ENCODE measurements around the gene DGKD.

Gene DGKD

DNA sequence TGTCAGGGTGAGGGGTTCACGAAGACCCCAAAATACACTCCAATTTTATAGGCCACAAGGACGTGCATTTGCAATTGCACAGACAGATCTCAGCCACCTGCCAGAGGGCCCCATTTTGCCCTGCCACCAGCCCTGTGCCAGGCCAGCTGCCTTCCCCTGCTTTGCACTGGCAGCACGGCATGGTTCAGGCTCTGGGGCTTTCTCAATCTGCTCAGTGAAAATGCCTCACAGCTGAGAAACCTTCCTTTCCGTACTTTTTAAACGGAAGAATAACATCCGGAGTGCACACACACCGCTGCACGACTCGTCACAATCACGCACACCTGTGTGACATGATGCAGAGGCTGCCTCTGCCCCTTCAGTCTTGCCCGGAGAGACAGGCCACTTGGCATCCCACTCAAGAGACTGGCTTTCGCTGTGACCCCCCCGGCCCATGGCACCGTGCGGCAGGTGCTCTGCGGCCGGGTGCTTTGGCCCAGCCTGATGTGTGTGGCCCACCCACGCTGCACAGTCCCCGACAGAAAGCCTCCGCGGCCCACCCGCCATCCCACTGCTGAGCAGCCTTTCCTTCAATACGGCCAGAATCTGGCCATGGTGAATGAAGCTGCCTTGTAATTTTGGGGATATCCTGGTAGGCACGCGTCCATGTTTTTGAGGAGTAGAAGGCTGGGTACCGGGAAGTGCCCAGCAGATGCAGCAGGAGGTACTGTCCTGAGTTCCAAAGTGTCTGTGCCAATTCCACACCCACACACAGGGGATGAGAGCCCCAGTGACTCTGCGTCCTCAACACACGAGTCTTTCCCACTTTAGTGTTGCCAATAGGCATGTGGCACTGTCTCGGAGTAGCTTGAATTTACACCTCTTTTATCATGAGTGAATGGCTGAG lies 123.5 kb downstream of the DGKD start:
- peak; percentile 9 for DNase-seq (ENCODE audit: low spot score)

DNA sequence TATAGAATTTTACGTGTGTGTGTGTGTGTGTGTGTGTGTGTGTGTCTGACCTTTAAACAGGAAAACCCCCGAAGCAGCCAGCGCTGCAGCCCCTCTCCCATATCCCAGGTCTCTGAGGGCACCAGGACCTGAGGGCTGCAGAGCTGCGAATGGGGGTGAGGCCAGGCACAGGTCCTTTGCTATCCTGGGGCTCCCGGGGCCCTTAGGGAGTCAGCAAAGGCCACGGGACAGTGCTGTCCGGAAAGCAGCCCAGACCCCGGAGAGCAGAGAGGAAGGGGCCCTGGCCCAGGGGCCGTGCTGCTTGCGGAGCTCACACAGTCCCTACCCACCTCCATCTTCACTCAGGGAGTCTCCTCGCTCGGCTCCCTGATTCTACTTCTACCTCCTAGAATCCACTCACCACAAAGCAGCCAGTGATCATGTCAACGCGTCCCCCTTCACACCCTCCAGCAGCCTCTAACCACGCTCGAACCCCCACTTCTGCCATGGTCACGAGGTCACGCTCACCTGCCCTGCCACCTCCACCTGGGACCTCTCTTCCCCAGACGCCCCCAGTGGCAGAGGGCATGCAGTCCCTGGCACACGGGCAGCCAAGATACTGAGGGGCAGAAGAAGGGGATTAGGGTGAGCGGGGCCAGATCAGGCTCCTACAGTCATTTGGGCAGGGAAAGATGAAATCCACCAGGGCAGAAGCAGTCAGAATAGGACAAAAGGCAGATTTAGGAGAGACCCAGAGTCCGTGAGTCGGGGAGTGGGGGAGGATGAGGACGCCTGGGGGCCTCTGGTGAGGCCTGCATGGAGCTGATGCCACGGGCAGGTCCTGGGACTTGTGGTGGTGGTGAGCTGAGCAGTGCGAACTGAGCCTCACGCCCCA lies 125.6 kb downstream of the DGKD start:
- DNase-seq (ENCODE audit: low spot score), result peak; percentile 4

DNA sequence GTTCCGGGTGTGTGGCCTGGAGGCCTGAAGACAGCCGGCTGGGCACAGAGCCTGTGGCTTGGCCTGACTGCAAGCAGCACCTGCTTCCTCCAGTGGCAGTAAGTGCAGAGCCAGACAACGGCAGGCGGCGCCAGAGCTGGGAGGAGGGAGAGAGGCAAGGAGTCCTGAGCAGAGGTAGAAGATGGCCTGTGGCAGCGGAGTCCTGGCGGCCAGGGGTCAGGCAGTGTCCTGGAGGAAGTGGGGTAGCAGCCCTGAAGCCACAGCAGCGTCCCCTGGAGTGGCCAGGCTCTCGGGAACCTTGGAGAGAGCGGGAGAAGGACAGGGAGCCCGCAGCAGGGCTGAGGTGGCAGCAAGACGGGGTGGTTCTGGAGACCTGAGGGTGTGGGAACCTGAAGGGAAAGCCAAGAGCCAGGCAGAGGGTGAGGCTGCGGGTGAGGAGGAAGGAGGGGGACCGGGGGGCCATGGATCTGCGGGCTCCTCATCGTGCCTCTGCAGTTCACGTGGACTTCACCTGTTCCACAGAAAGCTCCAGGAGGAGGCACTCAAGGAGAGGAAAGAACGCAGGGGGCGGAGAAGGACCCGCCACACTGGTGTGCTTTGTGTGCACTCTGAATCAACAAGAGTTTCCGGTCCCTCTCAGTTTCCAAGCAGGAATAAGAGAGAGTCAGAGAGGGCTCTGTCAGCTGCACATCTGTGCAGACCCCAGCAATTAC lies 126.4 kb downstream of the DGKD start:
- peak; percentile 24 for DNase-seq (ENCODE audit: low spot score)

DNA sequence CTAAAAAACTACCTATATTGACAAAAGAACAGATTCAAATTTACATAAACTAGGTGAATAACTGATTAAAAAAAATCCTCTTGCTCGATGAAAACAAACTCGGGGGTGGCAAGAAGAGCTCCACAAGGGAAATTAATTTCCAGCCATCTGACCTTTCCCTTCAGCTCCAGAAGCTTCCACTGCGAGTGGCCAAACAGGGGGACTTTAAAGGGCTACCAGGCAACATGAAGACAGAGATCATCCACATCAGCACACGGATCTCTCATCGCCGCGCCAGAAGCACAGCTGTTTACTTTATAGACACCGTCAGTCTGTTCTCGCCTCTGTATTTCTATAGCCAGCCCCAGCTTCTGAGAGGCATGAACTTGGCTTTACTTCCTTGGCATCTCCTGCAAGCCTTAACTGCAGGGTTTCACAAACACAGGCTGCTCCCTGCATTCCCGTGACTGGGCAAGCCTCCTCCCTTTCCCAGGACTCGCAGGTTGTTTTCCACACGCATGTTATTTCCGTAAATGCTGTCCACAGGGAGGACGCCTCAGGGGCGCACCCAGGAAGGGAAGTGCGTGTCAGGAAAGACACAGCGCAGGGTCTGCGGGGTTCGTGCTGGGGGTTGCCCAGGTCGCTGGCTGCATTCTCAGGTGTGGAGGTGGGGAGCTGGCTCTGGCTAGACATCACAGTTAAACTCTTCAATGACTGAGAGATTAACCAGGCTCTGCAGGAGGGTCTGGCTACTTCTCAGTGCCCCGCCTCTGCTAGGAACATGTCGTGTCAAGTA lies 127.3 kb downstream of the DGKD start:
- DNase-seq (ENCODE audit: low spot score), result peak; percentile 4

DNA sequence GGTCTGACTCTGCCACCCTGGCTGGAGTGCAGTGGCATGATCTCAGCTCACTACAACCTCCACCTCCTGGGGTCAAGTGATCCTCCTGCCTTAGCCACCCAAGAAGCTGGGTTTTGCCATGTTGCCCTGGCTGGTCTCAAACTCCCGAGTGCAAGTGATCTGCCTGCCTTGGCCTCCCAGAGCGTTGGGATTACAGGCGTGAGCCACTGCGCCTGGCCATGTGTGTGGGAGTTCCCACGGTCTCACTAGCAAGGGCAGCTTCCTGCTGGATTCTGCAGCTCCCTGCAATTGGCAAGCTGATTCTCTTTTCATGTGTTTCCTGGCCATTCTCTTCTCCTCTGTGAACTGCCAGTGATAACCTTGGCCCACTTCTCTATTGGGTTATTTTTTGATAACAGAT lies 128.3 kb downstream of the DGKD start:
- no peak for DNase-seq (ENCODE audit: low spot score)

DNA sequence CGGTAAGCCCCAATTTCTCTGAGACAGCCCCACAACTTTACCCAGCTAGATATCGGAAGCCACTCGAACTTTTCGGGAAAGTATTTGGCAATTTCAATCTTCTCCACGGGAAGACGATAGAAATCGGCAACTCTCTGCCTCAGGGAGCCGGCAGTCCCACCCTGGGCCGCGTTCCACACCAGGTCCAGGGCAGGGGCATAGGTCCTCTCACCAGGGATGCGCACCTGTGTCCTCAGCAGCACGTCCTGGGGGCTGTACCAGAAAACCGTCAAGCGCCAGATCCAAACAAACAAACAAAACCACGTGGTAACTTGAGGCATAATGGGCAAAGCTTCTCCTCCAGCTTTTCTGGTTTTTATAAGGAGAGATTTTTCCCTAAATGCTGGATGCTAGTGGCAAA lies 131.4 kb downstream of the DGKD start:
- no peak for DNase-seq (ENCODE audit: low spot score)

DNA sequence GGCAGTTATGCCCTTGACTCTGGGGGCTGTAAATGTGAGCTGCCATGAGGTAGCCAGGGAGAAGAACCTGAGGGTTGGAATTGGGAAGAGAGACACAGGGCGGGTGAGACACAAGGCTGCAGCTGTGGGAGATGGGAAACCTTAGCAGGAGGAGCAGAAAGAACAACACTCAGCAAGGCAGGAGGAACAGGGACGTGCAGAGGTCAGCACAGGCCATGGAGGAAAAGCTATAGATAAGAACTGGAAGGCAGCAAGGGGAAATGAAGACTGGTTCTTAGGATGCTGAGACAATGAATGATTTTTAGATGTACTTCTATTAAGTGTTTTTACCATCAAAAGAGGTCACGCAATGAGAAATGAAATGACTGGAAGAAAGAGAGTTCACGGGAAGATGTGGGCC lies 132.1 kb downstream of the DGKD start:
- no peak for DNase-seq (ENCODE audit: low spot score)

DNA sequence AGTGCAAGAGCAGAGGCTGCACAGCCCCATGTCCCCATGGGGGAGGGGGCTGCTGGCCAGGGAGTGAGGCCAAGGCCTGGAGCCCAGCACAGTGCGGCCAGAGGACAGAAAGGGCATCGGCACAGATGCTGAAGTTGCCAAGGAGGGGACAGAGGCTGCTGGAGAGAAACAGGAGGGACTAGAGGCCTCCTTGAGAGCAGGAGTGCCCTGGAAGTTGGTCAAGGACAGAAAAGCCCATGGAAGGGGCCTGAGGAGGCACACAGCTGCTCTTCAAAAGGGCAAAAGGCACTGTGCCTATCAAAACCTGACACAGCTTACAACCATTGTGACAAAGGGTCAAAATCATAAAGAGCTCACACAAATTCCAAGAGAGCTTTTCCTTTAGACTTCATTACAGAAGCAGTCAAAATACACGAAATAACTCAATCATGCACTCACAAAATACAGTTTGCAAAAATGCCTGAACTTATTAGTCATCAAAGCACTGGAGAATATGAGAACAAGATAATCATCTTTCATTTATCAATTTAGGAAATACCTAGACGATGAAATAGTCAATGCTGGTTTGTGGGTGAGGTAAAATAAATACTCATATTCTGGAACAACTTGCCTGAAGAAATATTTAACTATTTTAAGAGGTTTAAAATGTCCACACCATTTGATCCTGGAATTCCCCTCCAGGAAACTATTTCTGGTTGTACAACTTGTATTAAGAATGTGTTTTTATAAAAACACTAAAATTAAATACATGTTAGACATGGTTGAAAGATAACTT lies 132.7 kb downstream of the DGKD start:
- DNase-seq (ENCODE audit: low spot score), result peak; percentile 73

DNA sequence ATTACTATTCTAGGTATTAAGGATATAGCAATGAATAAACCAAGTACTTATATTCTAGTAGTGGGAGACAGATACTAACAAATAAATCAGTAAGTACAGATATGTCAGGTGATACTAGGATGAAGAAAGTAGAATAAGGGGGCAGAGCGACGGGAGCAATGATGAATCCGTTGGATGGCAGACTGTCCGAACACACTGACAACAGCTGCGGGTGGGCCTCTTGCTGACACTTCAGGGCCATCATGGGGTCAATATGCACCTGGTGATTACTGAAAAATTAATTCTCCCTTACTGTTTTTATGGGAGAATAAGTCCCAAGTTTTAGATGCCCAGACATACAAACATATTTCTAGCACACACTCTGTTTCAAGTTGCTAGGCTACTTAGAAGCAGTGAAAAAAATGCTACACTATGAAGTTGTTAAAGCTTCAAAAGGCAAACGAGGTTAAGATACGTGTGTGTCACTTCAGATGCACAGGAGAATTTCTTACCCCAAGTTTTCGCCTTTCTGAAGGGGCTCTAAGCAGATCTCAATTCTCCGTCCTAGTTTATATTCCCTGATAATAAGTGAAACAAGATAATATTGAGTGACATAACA lies 133.6 kb downstream of the DGKD start:
- DNase-seq (ENCODE audit: low spot score), result peak; percentile 6

DNA sequence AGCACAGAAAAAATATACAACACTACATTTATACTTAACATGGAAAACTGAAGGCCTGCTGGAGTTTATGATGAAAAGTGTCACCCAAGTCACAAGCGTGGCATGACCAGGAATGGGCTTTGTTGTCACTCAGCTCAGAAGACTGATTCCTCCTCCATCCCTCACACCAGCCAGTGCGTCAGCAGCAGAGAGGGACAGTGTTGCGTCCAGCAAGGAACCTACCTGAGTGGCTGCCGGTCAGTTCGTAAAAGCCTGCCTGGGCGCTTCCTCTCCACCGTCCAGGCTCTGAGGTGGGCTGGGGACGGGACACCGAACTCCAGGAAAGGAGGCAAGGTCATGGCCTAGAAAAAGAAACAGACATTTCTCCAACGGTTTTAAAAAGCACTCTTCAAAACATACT lies 134.8 kb downstream of the DGKD start:
- DNase-seq (ENCODE audit: low spot score), result no peak

DNA sequence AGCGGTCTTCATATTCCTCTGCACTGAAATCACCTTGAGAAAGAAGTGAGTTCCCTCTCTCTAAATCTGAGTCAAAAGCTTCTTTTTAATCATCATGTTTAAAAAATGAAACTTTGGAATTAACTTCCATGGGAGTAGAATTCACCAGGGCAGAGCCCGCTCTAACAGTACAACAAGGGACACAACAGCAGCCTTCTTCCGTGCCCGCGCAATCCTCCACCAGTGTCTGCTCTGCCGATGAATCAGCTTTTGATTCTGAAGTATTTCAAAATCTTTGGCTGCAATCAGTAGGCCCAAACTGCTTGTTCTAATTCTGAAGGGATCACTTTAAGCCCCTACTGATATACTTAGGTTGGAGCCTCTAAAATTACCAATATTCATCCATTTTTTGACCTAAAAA lies 135.4 kb downstream of the DGKD start:
- no peak for DNase-seq (ENCODE audit: low spot score)

DNA sequence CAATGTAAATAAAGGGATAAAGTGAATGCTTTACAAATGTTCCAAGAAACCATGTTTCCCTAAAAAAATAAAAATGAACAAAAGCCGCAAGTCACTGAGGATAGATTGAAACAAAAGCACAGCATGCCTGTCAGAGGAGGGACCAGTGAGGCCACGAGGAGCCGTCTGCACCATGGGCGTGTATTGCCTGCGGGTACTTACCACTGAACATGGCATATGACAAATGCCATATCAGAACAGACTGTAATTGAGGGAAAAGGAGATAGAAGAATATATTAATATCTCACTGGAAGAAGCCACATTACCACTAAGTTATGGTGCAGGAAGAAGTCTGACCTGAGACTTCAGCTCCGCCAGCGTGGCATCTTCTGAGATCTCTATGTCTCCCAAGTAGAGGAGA lies 136.5 kb downstream of the DGKD start:
- DNase-seq (ENCODE audit: low spot score), result no peak

DNA sequence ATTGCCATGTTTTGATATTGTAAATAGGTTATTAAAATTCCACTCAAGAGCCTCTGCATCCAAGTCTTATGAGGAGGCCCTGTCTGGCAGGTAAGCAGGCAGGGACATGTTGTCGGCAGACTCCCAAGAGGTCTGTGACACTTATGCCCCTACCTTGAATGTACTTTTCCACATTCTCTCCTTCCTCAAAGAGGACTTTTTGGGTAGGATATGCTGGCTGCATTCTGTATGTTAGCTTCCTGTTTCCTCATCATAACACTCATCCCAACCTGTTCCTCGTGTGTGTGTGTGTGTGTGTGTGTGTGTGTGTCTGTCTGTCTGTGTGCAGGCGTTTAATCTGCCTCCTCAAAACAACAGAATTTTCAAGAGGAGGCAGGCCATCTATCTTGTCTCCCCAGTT lies 137.0 kb downstream of the DGKD start:
- DNase-seq (ENCODE audit: low spot score), result no peak

DNA sequence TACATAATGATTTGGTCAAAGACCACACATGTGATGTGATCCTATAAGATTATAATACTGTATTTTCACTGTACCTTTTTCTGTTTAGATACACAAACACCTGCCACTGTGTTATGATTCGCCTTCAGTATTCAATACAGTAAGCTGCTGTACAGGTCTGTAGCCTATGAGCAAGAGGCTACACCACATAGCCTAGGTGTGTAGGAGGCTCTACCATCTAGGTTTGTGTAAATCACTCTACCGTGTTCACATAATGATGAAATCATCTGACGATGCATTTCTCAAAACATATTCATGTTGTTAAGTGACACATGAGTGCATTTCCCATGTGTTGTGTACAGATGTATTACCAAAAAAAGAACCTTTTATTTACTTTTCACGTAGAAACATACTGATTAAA lies 137.8 kb downstream of the DGKD start:
- DNase-seq (ENCODE audit: low spot score), result no peak

DNA sequence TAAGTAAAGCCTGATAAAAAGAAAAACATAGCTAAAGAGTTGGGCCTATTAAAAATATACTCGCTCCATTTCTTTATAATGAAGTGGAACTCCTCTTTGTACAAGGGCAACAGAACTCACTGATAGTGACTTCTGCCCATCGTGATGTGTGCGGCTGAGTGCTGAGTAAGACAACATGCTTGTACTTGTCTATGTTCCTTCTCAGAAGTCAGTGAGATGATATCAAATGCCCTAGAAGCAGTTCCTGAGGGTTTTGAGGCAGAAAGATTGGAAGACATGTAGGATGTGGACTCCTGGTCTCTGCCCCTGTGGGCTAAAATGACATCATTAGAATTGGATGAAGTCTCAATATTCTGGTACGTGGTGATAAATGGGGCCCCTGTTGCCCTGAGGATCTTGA lies 138.5 kb downstream of the DGKD start:
- no peak for DNase-seq (ENCODE audit: low spot score)

DNA sequence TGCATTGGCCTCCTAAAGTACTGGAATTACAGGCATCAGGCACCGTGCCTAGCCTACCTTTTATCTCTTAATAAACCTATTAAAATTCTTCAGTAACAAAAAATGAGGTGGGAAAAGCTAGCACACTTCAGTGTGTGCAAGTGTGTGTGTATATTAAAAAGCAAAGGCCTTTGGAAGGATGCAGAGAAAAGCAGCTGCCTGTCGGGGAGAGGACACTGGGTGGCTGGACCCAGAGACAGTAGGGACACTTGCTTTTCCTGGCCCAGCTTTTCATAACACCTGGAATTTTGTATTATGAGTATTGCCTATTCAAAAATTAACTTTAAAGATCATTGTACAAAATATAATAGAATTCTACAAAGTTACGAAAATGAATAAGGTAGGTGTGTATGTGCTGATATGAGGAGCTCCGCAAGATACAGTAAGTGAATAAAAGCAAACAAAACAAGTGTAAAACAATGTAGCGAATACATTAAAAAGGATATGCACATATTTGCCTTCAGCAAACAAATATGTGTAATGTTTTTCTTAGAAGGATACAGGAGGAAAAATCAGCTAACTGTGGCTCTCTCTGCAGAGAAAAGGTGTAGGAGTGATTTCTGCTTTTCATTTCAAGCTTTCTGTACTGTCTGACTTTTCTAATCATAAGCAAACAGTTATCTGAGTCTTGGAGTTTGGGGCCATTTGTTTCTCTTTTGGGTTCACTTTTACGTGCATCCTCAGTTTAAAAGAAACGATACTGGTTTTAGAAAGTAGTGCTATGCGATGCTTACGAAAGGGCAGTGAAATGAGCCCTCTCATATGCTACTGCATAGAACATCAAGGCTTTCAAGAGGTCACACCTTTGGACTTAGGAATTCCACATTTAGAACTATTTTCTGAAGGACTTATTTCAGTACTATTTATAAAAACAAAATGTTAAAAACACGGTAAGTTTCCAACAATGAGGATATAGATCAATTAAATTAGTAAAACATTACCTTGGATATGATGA lies 141.5 kb downstream of the DGKD start:
- no peak for DNase-seq (ENCODE audit: low spot score)

DNA sequence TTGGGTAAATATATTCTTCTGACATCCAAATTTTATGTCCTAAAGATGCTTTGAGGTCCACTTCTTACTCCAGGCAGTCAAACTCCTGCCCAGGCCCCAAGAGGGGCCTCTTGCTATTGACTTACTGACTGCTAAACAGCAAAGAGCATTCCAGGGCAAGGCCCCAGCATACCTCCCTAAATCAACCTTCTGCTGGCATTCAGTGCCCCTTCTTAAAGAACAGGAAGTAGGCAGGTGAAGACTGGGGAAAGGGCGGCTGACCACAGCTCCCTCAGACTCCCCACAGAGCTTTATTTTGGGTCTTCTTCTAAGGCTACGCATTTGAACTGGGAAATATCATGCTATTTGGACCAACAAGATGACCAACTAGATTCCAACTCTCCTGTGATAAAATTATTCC lies 143.4 kb downstream of the DGKD start:
- DNase-seq (ENCODE audit: low spot score), result no peak

DNA sequence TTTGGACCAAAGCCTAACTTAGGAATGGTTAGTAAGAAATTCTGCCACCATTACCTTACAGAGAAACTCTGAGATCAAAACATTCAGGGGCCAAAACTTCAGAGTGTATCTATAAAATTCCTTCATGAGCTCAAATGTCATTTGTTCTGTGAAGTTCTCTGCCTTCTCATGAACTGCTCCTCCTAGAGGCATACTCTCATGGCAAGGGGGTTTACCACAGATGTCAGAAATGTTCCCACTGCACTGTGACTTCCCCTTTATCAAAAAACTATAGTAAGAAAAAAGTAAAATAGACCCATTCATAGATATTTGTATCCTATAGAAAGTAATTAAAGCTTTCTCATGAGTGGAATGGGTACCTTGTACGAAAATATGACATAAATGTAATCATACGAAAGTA lies 143.8 kb downstream of the DGKD start:
- no peak for DNase-seq (ENCODE audit: low spot score)

DNA sequence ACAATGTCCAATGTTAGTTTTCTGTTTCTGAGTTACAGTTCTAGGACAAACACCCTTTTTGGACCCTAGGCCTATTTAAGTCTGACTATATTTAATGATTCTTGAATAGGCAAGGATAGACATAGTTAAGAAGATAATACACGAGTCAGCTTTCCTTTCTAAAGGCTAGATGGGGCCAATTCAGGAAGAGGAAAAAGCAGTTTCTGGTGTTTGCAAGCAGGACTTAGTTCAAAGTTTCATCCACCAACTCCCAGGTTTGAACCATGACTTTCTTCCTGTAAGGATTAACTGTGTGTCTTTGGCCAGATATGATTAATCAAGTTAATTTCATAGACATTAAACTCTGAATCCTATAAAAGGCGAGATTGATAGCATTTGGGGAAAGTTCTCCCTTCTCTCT lies 145.6 kb downstream of the DGKD start:
- DNase-seq (ENCODE audit: low spot score), result no peak
